H1 (cell line): Measurements from ENCODE around the gene TBCA. TPM values are rescaled to one million over a fixed set of nuclear protein-coding genes. Genes with fewer than 3 reads are reported as not detected.

Source experiments
- CTCF ChIA-PET: fragments of 300-600 bp; sonication (Branson Sonifier 250); formaldehyde crosslinking; loops from one replicate; lab custom pipeline; 2021; ENCODE audit not compliant: partially characterized antibody; lab: Charles Lee
- POLR2A ChIA-PET: fragments of 300-600 bp; sonication (Branson Sonifier 250); formaldehyde crosslinking; loops from one replicate; lab custom pipeline; 2021; ENCODE audit warnings: inconsistent platforms; ENCODE audit not compliant: partially characterized antibody; lab: Charles Lee
- DNase-seq, 2 experiments: peaks; one replicate each; pipeline versions ENCODE4 v3.0.0 to v3.0.0-alpha.2; 2010 to 2022; ENCODE audit warnings: low spot score in 2 of 2, low read depth in 1 of 2, mixed read lengths in 1 of 2
- FAIRE-seq: peaks from 2 replicates; lab custom pipeline; 2011; peaks lifted over from hg19 to GRCh38; lab: Jason Lieb, UNC
- H2AFZ ChIP-seq: 2 replicates; pipeline ENCODE4 v1.8.1; 2012; ENCODE audit warnings: low read length, inconsistent platforms
- H2AK5ac ChIP-seq: 2 replicates; pipeline ENCODE4 v1.6.1; 2013; ENCODE audit warnings: low read depth, low read length
- H2BK120ac ChIP-seq: replicated peaks from 2 replicates; pipeline ENCODE3; 2013; ENCODE audit warnings: low read depth, low read length, inconsistent platforms
- H2BK12ac ChIP-seq: 2 replicates; pipeline ENCODE4 v1.6.1; 2013; ENCODE audit warnings: low read depth, low read length
- H2BK15ac ChIP-seq: 2 replicates; pipeline ENCODE4 v1.6.1; 2013; ENCODE audit warnings: low read length
- H2BK20ac ChIP-seq: 2 replicates; pipeline ENCODE4 v1.6.1; 2013; ENCODE audit warnings: low read length
- H2BK5ac ChIP-seq: 2 replicates; pipeline ENCODE4 v1.6.1; 2013; ENCODE audit warnings: low read depth, low read length
- H3K14ac ChIP-seq: 2 replicates; pipeline ENCODE4 v1.6.1; 2013; ENCODE audit warnings: inconsistent platforms; ENCODE audit not compliant: insufficient read length
- H3K18ac ChIP-seq: 2 replicates; pipeline ENCODE4 v1.6.1; 2013; ENCODE audit warnings: low read length; ENCODE audit errors: extremely low read depth
- H3K23ac ChIP-seq: 2 replicates; pipeline ENCODE4 v1.6.1; 2013; ENCODE audit warnings: inconsistent platforms; ENCODE audit not compliant: insufficient read length
- H3K23me2 ChIP-seq: 2 replicates; pipeline ENCODE4 v1.6.1; 2013; ENCODE audit warnings: low read depth, low read length
- H3K27ac ChIP-seq: 2 replicates; pipeline ENCODE4 v1.6.1; 2011; ENCODE audit warnings: low read depth, low read length, inconsistent platforms
- H3K27me3 ChIP-seq, 4 experiments: replicated peaks in 1 of 4; 1 replicate in 1 of 4; 2 replicates in 3 of 4; pipeline versions ENCODE4 v1.6.1 to v1.8.1; 2011 to 2013; ENCODE audit warnings: low read length in 3 of 4, mild to moderate bottlenecking in 3 of 4, inconsistent platforms in 2 of 4, mixed read lengths in 2 of 4, moderate library complexity in 1 of 4; ENCODE audit not compliant: control insufficient read depth in 3 of 4, insufficient read depth in 3 of 4; ENCODE audit errors: extremely low read depth in 1 of 4
- H3K36me3 ChIP-seq, 4 experiments: 2 replicates each; pipeline versions ENCODE4 v1.6.1 to v1.8.1; 2011 to 2013; ENCODE audit warnings: mild to moderate bottlenecking in 4 of 4, low read length in 3 of 4, moderate library complexity in 2 of 4, control low read depth in 1 of 4, inconsistent platforms in 1 of 4; ENCODE audit not compliant: insufficient read depth in 4 of 4, control insufficient read depth in 2 of 4
- H3K4ac ChIP-seq: replicated peaks from 2 replicates; pipeline ENCODE3; 2013; ENCODE audit warnings: low read length, low read depth, mixed read lengths, inconsistent platforms; ENCODE audit not compliant: insufficient read length
- H3K4me1 ChIP-seq, 4 experiments: replicated peaks in 1 of 4; 1 replicate in 1 of 4; 2 replicates in 3 of 4; pipeline versions ENCODE4 v1.6.1 to v1.8.1; 2011 to 2013; ENCODE audit warnings: low read length in 3 of 4, inconsistent platforms in 2 of 4, mixed read lengths in 1 of 4; ENCODE audit not compliant: insufficient read depth in 4 of 4, control insufficient read depth in 3 of 4
- H3K4me2 ChIP-seq, 2 experiments: 2 replicates each; pipeline versions ENCODE4 v1.6.1 to v1.8.1; 2011 to 2013; ENCODE audit warnings: low read depth in 2 of 2, low read length in 2 of 2, control low read depth in 1 of 2, inconsistent platforms in 1 of 2, mild to moderate bottlenecking in 1 of 2; ENCODE audit not compliant: insufficient read depth in 1 of 2
- H3K4me3 ChIP-seq, 4 experiments: fragments of 200-600, 300-600 bp in 1 of 4; sonication (generic), shearing (Covaris generic), sonication (Bioruptor Twin) in 1 of 4; 2 replicates each; pipeline versions ENCODE4 v1.5.1 to v1.8.1; 2011 to 2016; ENCODE audit warnings: low read length in 4 of 4, low read depth in 3 of 4, control low read depth in 2 of 4, inconsistent platforms in 2 of 4, mild to moderate bottlenecking in 2 of 4, mixed read lengths in 1 of 4, moderate library complexity in 1 of 4; ENCODE audit not compliant: insufficient read depth in 2 of 4; ENCODE audit errors: extremely low read depth in 1 of 4
- H3K56ac ChIP-seq: replicated peaks from 2 replicates; pipeline ENCODE3; 2013; ENCODE audit warnings: low read depth, mild to moderate bottlenecking, mixed read lengths, low read length, inconsistent platforms; ENCODE audit not compliant: insufficient read length
- H3K79me1 ChIP-seq: 2 replicates; pipeline ENCODE4 v1.6.1; 2013; ENCODE audit warnings: low read depth, low read length, control low read depth
- H3K79me2 ChIP-seq, 2 experiments: 2 replicates each; pipeline versions ENCODE4 v1.6.1 to v1.8.1; 2012 to 2013; ENCODE audit warnings: low read length in 2 of 2, mild to moderate bottlenecking in 2 of 2, inconsistent platforms in 1 of 2; ENCODE audit not compliant: insufficient read depth in 2 of 2, control insufficient read depth in 1 of 2
- H3K9ac ChIP-seq, 4 experiments: replicated peaks in 1 of 4; 1 replicate in 1 of 4; 2 replicates in 3 of 4; pipeline versions ENCODE4 v1.6.1 to v1.8.1; 2011 to 2013; ENCODE audit warnings: low read depth in 3 of 4, low read length in 3 of 4, control low read depth in 2 of 4, mild to moderate bottlenecking in 2 of 4, moderate library complexity in 2 of 4, inconsistent platforms in 1 of 4; ENCODE audit errors: extremely low read depth in 1 of 4
- H3K9me3 ChIP-seq, 2 experiments: 2 replicates each; pipeline versions ENCODE4 v1.6.1 to v1.8.1; 2012 to 2013; ENCODE audit warnings: mild to moderate bottlenecking in 2 of 2, moderate library complexity in 2 of 2, control low read depth in 1 of 2, inconsistent platforms in 1 of 2, low read depth in 1 of 2, low read length in 1 of 2, mixed read lengths in 1 of 2; ENCODE audit not compliant: insufficient read depth in 2 of 2
- H4K20me1 ChIP-seq, 2 experiments: replicated peaks in 1 of 2; 2 replicates each; pipeline versions ENCODE3 to v1.8.1; 2011 to 2013; ENCODE audit warnings: inconsistent platforms in 2 of 2, low read length in 2 of 2, mild to moderate bottlenecking in 1 of 2; ENCODE audit not compliant: insufficient read depth in 2 of 2, control insufficient read depth in 1 of 2
- H4K5ac ChIP-seq: 2 replicates; pipeline ENCODE4 v1.6.1; 2013; ENCODE audit warnings: low read length, low read depth, mixed read lengths, inconsistent platforms; ENCODE audit not compliant: insufficient read length
- H4K8ac ChIP-seq: 2 replicates; pipeline ENCODE4 v1.8.0; 2013; ENCODE audit warnings: mild to moderate bottlenecking, moderate library complexity, low read length, inconsistent platforms; ENCODE audit not compliant: insufficient read depth; ENCODE audit errors: extremely low read depth
- H4K91ac ChIP-seq: replicated peaks from 2 replicates; pipeline ENCODE3; 2013; ENCODE audit warnings: low read length, mixed read lengths, inconsistent platforms; ENCODE audit not compliant: insufficient read length
- BCL11A ChIP-seq, 2 experiments: IDR thresholded peaks; one replicate each; pipeline ENCODE4 v1.6.1; 2011; ENCODE audit warnings: low read depth in 2 of 2, low read length in 2 of 2, mild to moderate bottlenecking in 2 of 2
- MAX ChIP-seq: IDR thresholded peaks from 2 replicates; pipeline ENCODE4 v1.6.1; 2012; ENCODE audit warnings: inconsistent platforms
- SP4 ChIP-seq: IDR thresholded peaks from 2 replicates; pipeline ENCODE4 v1.6.1; 2012; ENCODE audit warnings: low read length, inconsistent platforms
- WGBS, 2 experiments: shearing (Covaris generic) in 1 of 2; methylation state at CpG; one replicate each; pipeline versions ENCODE4 v1.1.6 to v1.1.7; 2013 to 2015; ENCODE audit warnings: low lambda C conversion rate in 2 of 2, mixed read lengths in 2 of 2, inconsistent platforms in 1 of 2, low coverage in 1 of 2, missing lambda C conversion rate in 1 of 2; ENCODE audit not compliant: insufficient replicate concordance in 2 of 2, insufficient coverage in 1 of 2, insufficient read length in 1 of 2; ENCODE audit errors: extremely low coverage in 1 of 2, missing lambda C conversion rate in 1 of 2; 5-methylcytosine and 5-hydroxymethylcytosine counted together
- polyA plus RNA-seq, 7 experiments: library from polyadenylated mRNA; depleted of rRNA in 3 of 7; stranded (reverse) in 5 of 7; unstranded in 2 of 7; fragments of >200 nt in 5 of 7; fragments of 200-250 nt in 2 of 7; gene quantifications; 1 replicate in 5 of 7; 2 replicates in 1 of 7; 4 replicates in 1 of 7; pipeline versions ENCODE4 v1.2.1 to v1.2.3, GENCODE V29; 2011 to 2013; ENCODE audit warnings: missing spikeins in 2 of 7, mixed read lengths in 2 of 7
- total RNA-seq: library from RNA; stranded (reverse); fragmentation: NEBNext Ultra II Directional; extraction: Animal tissue kit (Norgen Biotek cat#: 25700); gene quantifications from 2 replicates; pipeline ENCODE4 v1.2.1, GENCODE V29; 2021

TBCA gene
- total and polyA plus RNA-seq, 2 of the 8 experiments (the other 6 are each of a cell fraction or from before 2014, with no cell fraction given): 55.7 to 320 TPM

DNA sequence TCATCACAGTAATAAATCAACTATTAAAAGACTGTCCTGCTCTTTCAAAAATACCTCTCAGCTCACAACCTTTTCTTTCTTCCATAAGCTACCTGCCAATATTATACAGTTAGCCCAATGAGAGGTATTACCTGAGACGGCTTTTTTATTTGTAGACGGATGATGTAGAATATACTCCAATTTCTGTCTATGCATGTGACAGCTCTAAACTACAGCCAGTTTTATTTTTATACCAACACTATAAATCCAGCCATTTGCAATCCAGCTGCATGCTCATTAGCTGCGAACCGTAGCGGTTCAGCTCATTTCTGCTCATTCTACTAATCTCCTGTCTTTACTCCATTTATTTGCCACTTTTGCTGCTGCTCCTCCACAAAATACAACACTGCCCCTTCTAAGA lies 51.2 kb downstream of the TBCA start:
- Histone ChIP-seq H2BK15ac (no peak overlapping the region), H3K27ac (no peak overlapping the region), H3K18ac (no peak overlapping the region), H2AFZ (no peak overlapping the region), H3K4ac (no peak overlapping the region), H2BK5ac (no peak overlapping the region), H3K23me2 (no peaks in the 10 kb centered on the region), H3K79me2 (peaks cover 0 to 75% of the 10 kb centered on the region in 2 experiments; a peak in 3 of 4 replicates), H3K4me1 (no peaks in the 10 kb centered on the region), H3K4me3 (no peak overlapping the region), H3K23ac (no peak overlapping the region), H4K5ac (no peak overlapping the region), H3K14ac (no peak overlapping the region), H2BK20ac (no peak overlapping the region), H3K79me1 (peaks cover 3% of the 10 kb centered on the region; the same call in 1 of the 2 replicates), H3K9me3 (no peaks in the 10 kb centered on the region), H3K4me2 (no peak overlapping the region), H3K56ac (no peak overlapping the region), H4K8ac (no peak overlapping the region), H4K20me1 (peaks cover 0 to 2% of the 10 kb centered on the region in 2 experiments), H4K91ac (no peak overlapping the region), H2AK5ac (no peak overlapping the region), H3K27me3 (peaks cover 0 to 1% (median 0%) of the 10 kb centered on the region in 4 experiments; a peak in 1 of 7 replicates), H2BK120ac (no peak overlapping the region), H2BK12ac (no peak overlapping the region), H3K36me3 (no peaks in the 10 kb centered on the region), H3K9ac (no peak overlapping the region)
- no peak for DNase-seq
- 94% methylated on average over 5 of the region's 5 CpGs; no CpG with 5 or more reads in 1 of the 2 experiments for WGBS, 2 experiments
- ChIA-PET POLR2A (no interaction called here), CTCF (interaction anchor here (0.7 to 2.0 kb wide), 2 partner anchors 8 to 9 kb away, joined by 3 to 5 read pairs; no protein-coding TSS in a partner anchor)
- TF ChIP-seq BCL11A (IDR thresholded peaks at IDR 0.05; ENCODE audit: low read depth in 2 of 2, low read length in 2 of 2): no peak
- TF ChIP-seq MAX: no peak
- no peak for TF ChIP-seq SP4
- FAIRE-seq: no peak
